K562 (cell line): ENCODE measurements around the gene POLR2L. TPM values are rescaled to one million over a fixed set of nuclear protein-coding genes. Genes with fewer than 3 reads are reported as not detected.
A peak's percentile ranks its signal among the peaks of the same experiment; 100 is the strongest.

Experiments
- ATF7 ChIP-seq: fragments of 450-650 bp; IDR thresholded peaks from 2 replicates; pipeline ENCODE4 v1.7.1; 2014; ENCODE audit warnings: mild to moderate bottlenecking, moderate library complexity
- ETV1 ChIP-seq: fragments of 450-650 bp; conservative IDR thresholded peaks from 2 replicates; pipeline ENCODE4 v1.6.1; 2016; ENCODE audit warnings: missing genetic modification characterization, control low read depth, low read depth, missing compliant biosample characterization
- FIP1L1 ChIP-seq: fragments of 200-400 bp; formaldehyde crosslinking; IDR thresholded peaks from 2 replicates; pipeline ENCODE4 v1.6.1; 2018; ENCODE audit warnings: mild to moderate bottlenecking, low read depth, low read length; ENCODE audit not compliant: poor library complexity, severe bottlenecking
- FOXA1 ChIP-seq: fragments of 450-650 bp; IDR thresholded peaks from 2 replicates; pipeline ENCODE4 v1.6.1; 2016; ENCODE audit warnings: mild to moderate bottlenecking, borderline replicate concordance
- LARP7 ChIP-seq: fragments of 450-650 bp; IDR thresholded peaks from 2 replicates; pipeline ENCODE4 v1.6.1; 2016
- MAX ChIP-seq: sonication (generic); formaldehyde crosslinking; IDR thresholded peaks from 2 replicates; pipeline ENCODE4 v1.9.0; 2022; ENCODE audit warnings: mild to moderate bottlenecking, missing genetic modification reagents
- TSHZ1 ChIP-seq: fragments of 250-450 bp; sonication (Bioruptor Pico); IDR thresholded peaks from 2 replicates; pipeline ENCODE4 v1.4.0; 2020; ENCODE audit warnings: mild to moderate bottlenecking, moderate library complexity
- ZNF589 ChIP-seq: fragments of 200-800 bp; sonication (Bioruptor generic); IDR thresholded peaks from 2 replicates; pipeline ENCODE4 v1.6.1; 2016; ENCODE audit warnings: low read depth, missing genetic modification characterization, missing compliant biosample characterization
- polyA plus RNA-seq, 8 experiments: library from polyadenylated mRNA; depleted of rRNA in 4 of 8; stranded (reverse) in 5 of 8; unstranded in 3 of 8; fragments of >200 nt; fragmentation: Nextera tagmentation in 2 of 8; fragmentation: Illumina TruSeq in 1 of 8; extraction: Ambion mirVana in 2 of 8; extraction: Trizol in 1 of 8; gene quantifications; 2 replicates each; pipeline versions ENCODE4 v1.2.1 to v1.2.3, GENCODE V29; 2011 to 2014; ENCODE audit warnings: inconsistent platforms in 1 of 8, missing spikeins in 1 of 8
- total RNA-seq, 7 experiments: library from RNA; depleted of rRNA in 6 of 7; stranded (reverse); fragments of >200 nt in 6 of 7; fragmentation: Illumina TruSeq in 2 of 7; extraction: Trizol in 2 of 7; gene quantifications; 2 replicates each; pipeline versions ENCODE4 v1.2.1 to v1.2.3, GENCODE V29; 2011 to 2021; ENCODE audit warnings: low replicate concordance in 1 of 7
- TF ChIP-seq, protein P1 (sequence below), 3 experiments: fragments of 200-800 bp in 1 of 3; sonication (Bioruptor generic) in 1 of 3; sonication (generic) in 1 of 3; formaldehyde crosslinking in 1 of 3; IDR thresholded peaks; 2 replicates each; pipeline versions ENCODE4 v1.6.1 to v1.8.0; 2016 to 2022; ENCODE audit warnings: mild to moderate bottlenecking in 2 of 3, missing compliant biosample characterization in 2 of 3, missing genetic modification characterization in 2 of 3, missing genetic modification reagents in 1 of 3

POLR2L gene
- total and polyA plus RNA-seq, 9 of the 15 experiments (the other 6 are each of a cell fraction or from before 2014, with no cell fraction given) = 38.3 to 688 (median 108) TPM

- TF ChIP-seq FIP1L1 (peak; percentile 7), MAX (CRISPR knock-in tag) (0 out of 2 replicates have a peak, but pooled peaks have one; percentile 25), ZNF589 (CRISPR knock-in tag) (no peak), TSHZ1 (CRISPR knock-in tag) (no peak), ATF7 (peak; percentile 70), ETV1 (tag) (no peak), FOXA1 (no peak), LARP7 (no peak)
- TF ChIP-seq, protein P1, sequence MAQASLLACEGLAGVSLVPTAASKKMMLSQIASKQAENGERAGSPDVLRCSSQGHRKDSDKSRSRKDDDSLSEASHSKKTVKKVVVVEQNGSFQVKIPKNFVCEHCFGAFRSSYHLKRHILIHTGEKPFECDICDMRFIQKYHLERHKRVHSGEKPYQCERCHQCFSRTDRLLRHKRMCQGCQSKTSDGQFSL (CRISPR knock-in tag; IDR thresholded peaks at IDR 0.05) = peak; percentile 55; the same call in 1 of the 2 replicates
- TF ChIP-seq, protein P1 (tag; IDR thresholded peaks at IDR 0.05) = no peak
Measured at GRCh38 chr11:818396-819128, 23.8 kb downstream of the POLR2L start, which contains the start of gene PNPLA2 (continued).
